Sigmoid colon (tissue), 4 donors: ENCODE data around the gene GPR45.

Source experiments
- CTCF ChIP-seq, 4 experiments: fragments of 450-650 bp in 3 of 4; fragments of 200-600 bp in 1 of 4; IDR thresholded peaks; one replicate each; pipeline ENCODE4 v1.5.1; 2016 to 2019; ENCODE audit warnings: antibody characterized with exemption in 4 of 4, mild to moderate bottlenecking in 3 of 4, moderate library complexity in 2 of 4
- EP300 ChIP-seq, 4 donors: sonication (generic); formaldehyde crosslinking; IDR thresholded peaks; one replicate each; pipeline ENCODE4 v1.6.1; 2017; ENCODE audit warnings: antibody characterized with exemption in 4 of 4
- POLR2AphosphoS5 ChIP-seq, 4 donors: sonication (generic); formaldehyde crosslinking; IDR thresholded peaks; one replicate each; pipeline ENCODE4 v1.6.1; 2017; ENCODE audit warnings: antibody characterized with exemption in 4 of 4

DNA sequence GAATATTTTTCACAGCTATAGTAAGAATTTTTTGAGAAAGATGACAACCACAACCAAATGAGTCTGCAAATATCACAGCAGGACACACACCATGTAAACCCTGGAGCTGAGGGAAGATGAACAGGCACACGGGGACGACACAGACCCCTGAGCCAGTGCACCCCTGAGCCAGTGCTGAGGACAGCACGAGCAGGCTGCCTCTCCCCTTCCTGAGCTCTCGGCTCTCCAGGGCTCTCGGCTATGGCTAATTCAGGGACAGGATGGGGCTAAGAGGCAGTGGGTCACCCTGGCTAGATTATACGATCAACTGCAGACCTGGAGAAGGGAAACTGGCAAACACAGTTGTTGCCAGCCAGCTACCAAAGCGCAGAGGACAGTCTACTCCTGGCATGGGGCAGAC lies 46.6 kb downstream of the GPR45 start:
- no peak for TF ChIP-seq CTCF (IDR thresholded peaks at IDR 0.05)
- TF ChIP-seq EP300 (IDR thresholded peaks at IDR 0.05): no peak
- TF ChIP-seq POLR2AphosphoS5 (IDR thresholded peaks at IDR 0.05): no peak
